ENCODE results near the gene CENPM.

Gene CENPM, protein sequence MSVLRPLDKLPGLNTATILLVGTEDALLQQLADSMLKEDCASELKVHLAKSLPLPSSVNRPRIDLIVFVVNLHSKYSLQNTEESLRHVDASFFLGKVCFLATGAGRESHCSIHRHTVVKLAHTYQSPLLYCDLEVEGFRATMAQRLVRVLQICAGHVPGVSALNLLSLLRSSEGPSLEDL

DNA sequence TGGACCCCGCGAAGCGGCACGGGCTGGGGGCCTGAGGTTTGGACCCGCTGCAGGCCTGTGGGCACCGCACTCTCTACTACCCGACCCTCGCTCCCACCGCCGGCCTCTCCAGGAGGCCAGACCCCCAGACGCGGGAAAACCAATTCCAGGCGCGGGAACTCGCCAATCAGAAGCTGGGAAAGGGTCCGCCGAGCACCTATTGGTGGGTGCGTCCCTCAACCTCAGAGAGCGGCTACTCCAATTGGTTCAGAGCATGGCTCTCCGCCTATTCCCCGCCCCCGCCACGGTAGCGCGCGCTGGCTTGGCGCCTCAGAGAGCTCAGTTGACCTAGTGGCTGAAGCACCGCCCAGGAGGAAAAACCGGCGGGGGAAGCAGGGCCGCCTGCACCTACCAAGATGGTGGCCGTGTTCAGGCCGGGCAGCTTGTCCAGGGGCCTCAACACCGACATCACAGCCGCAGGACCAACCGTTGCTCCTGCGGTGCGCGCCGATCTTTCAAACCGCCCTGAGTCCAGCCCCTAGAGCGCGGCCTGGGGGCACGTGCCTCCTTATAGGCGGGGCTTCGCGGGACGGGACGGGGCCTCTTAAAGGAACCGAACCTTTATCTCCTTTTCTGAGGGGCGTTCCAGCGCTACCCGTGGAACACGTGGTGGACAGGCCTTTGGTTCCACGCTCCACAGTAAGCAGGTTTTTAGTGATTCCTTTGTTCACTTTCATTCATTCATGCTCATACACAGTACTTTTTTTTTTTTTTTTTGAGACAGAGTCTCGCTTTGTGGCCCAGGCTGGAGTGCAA, at the start of gene CENPM:
Gene CENPM (minus strand): TSS at position 524 of the 795 bp plus-strand sequence. CDS start 76 bp downstream, at position 448.
- peak; percentile 94 for DNase-seq

DNA sequence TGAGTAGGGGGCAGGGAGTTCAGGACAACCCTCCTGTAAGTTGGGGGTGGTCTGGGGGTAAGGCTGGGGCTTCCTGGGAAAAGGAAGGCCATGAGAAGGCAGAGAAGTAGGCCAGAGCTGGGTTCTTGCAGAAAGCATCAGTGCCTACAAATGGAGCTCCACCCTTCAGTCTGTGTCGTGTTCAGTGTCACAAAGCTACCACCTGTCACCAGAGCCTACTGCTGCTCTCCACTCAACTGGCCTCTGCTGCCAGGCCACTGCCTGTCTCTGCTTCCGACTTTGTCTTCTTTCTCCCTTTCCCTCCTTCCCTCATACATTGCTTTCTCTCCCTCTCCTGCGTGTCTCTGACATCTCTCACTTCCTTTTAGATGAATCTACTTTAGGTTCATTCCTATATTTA, 48.3 kb upstream of the CENPM start:
- DNase-seq, result no peak

DNA sequence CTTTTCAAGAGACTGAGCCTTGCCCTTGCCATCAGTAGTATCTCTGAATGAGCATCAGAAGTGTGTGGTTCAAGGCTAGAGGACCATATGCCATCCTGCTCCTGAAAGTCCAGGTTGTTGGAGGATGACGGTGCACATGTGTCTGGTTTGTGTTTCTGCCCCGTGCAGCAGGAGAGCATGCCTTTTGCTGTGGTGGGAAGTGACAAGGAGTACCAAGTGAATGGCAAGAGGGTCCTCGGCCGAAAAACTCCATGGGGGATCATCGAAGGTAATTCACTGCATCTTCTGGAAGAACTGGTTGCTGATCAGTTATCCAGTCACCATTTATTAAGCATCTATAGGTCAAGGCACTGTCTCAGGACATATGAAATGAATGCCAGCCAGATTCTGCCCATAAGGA, 45.5 kb upstream of the CENPM start:
- no peak for DNase-seq

DNA sequence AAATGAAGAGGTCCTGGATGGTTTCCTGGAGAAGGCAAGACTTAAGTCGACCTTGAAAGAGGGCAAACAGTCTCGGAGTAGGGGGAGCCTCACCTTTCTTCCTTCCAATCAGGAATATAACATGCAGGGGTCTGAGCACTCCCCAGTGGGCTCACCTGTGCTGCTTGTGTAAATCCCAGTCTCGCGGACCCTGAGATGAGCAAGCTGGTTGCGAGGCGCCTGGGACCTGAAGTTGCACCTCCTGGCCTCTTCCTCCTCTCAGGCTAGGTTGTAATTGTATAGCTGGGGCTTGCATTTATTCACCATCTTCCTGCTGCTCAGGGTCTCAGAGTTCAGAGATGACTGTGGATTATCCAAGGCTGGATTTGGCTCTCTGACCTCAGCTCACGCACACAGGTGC, 44.2 kb upstream of the CENPM start:
- no peak for DNase-seq

DNA sequence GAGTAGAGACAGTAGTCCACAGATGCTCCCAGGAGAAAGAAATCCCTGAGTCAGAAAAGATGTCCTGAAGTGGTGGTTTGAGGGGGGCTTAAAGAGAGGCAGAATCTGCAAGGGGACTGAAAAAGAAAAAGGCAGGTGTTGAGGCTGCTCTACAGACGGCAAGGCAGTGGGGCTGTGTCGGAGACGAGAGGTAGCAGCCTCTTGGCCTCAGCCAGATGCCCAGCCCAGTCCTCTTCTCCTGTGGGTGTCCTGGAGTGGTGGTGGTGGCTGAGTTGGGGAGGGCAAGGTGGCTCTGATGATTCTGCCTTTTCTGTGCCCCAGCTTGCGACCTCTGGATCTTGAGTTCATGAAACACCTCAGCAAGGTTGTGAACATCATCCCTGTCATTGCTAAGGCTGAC, 42.3 kb upstream of the CENPM start:
- DNase-seq, result no peak

DNA sequence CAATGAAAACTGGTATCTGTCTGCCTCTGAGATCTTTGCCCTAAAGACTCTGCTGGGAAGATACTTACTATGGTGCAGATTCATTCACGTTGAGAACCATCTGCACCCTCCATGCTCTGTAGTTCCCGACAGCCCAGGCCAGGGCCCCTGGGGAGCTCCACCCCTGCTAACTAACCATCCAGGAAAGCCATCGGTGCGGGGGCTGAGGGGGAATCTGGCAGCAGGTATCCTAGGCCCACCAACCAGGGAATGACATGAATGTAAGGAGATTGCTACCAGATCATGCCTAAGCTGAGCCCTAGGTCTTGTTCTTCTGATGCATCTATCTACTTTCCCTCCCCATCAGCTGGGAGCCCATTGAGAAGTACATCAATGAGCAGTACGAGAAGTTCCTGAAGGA, 40.3 kb upstream of the CENPM start:
- no peak for DNase-seq

DNA sequence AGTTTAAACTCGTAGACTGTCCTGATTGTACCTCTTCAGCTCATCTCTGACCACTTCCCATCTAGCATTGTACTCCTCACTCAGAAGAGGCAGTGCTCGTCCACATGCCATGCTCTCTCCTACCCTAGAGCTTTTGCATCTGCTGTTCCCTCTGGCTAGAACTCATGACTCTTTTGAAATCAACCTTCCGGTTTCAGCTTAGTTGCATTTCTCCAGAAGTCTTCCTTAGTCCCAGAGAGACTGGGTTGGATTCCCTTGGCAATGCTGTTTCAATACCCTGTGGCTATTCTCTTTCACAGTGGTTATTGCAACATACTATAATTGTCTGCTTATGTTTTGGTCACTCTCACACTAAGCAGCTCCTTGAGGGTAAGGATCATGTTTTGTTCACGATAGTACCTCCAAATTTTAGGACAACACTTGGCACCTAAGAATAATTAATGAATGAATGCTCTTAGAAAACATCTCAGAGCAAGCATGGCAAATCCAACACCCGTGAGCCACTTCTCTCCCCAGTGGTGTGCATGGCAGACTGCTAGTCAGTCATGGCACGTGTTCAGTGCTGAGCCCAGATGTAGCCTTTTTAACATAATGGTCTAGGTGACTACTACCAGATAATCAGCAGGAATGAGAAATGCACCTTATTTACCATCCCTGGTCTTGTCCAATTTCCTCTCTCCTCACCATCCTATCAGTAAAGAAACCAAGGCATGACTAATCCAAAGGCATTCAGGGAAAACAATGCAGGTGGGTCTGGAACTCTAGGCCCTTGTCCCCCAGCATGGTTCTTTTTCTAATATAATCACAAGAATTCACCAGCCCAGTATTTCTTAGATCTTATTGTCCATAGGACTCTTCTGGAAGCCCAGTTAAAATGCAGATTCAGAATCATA, 36.8 kb upstream of the CENPM start:
- peak; percentile 73 for DNase-seq

DNA sequence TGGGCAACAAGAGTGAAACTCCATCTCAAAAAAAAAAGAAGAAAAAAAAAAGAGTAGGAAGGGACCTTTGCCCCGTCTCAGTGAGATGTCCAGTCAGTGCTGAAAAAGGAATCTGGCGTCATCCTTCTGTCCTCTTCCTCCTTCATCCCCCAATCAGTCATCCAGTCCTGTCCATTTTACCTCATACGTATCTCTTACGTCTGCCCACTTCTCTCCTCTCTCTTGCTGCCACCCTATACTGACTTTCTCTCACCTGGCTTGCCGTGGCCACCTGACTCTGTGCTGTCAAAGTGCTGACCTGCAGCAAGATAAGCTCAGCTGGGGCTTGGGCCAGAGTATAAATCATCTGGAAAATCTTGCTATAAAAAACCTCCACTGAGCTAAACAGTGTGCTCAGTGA, 35.9 kb upstream of the CENPM start:
- peak; percentile 61 for DNase-seq

DNA sequence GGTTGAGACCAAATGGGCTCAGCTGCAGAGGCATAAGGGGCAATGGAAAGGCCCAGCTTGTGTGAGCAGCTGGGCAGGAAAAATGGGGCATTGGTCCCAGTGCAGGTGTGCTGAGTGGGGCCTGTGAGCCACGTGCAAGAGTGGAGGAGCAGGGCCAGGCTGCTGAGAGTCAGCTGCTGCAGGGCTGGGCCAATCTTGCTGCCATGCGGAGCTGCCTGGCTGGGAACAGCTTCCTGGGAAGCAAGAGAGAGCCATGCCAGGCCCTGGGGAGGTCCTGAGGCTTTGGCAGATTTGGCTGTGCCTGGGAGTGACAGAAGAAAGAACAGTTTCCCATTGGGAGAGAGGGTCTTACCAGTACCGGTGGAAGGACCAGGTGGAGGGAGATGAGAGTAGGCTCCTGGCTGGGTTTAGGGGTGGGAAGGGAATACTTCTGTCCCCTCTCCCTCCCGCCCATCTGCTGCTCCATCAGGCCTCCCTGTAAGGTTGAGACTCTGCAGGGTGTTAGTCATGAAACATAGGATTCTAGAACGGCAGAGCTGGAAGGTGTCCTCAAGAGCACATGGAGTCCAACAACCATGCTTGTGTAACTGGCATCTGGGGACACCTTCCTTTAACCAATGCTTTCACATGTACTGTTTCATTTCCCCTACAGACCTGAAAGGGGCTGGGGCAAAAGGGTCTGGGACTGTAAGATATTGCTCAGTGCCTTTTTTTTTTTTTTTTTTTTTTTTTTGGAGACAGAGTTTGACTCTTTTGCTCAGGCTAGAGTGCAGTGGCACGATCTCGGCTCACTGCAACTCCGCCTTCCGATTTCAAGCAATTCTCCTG, 32.7 kb upstream of the CENPM start:
- no peak for DNase-seq

DNA sequence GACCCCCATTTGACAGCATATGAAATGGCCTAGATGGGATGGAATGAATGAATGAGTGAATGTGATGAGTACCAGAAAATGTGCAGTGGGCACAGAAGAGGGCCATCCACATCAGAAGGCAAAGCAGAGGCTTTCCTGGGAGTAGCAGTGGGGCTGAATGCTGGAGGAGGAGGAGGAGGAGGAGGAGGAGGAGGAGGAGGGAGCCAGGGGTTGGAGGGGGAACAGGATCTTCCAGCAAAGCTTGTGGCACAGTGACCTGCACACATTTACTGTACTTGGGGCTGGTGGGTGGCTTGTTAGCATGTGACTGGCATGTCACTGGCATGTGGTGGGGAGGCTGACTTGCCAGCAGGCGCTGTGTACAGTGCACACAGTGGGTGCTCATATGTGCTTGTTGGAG, 31.8 kb upstream of the CENPM start:
- DNase-seq, result no peak

DNA sequence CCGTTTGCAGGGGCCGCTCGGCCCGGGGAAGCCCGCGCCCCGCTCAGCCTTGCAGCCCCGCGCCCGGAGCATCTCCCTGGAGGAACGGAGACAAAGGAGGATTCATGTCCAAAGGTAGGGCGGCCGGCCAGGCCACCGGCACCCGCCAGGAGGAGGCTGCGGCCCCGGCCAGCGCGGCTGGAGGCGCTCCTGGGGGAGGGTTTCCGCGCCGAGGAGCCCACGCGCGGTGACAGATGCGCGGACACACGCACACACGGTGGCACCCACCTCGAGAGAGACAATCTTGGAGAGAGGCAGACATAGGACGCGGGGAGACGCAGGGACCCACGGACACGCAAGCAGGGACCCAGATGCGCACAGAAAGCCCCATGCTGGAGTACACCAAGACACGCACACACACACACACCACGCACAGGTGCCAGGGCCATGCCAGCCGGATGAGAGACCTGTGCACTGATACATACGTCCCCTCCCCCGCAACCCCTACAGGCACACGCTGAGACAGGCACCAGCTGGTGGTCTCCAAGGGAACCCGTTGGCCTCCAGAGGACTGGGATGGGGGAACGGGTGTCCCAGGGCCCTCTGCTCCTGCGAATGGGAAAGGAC, 30.1 kb upstream of the CENPM start:
- no peak for DNase-seq

DNA sequence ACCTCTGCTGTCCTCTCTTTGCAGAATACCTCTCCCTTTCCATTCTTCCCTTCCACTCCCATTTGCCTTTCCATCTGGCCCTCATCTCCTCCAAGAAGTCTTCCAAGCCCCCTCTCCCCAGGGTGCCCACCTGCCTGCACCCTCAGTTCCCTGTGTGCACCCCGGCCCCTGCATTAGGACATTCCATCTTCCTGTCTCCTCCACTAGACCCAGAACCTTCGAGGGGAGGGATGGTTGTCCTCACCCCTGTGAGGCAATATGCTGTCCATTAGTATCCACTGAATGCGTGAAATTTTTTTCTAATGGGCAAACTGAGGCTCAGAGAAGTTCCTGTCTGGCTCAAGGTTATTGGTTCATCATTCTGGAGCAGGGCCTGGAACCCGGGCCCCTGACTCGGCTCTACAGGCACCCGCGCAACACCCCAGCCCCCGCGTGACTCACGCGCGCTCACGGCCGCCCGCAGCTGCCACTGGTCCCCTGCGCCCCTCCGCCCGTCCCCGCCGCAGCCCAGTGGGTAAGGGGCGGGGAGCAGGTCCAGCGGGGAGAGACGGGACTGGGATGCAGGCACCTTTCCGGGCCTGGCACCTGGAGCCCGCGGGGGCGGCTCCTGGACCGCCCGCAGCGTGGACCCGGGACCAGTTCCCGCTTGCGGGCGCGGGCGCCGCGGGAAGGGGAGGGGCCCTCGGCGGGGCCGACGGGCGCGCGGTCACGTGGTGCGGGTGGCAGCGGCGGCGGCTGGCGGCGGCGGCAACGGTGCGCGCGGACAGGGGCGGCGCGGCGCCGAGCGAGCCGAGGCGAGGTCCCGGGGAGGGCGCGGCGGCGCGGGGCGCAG, 29.3 kb upstream of the CENPM start:
- DNase-seq, result peak; percentile 6

DNA sequence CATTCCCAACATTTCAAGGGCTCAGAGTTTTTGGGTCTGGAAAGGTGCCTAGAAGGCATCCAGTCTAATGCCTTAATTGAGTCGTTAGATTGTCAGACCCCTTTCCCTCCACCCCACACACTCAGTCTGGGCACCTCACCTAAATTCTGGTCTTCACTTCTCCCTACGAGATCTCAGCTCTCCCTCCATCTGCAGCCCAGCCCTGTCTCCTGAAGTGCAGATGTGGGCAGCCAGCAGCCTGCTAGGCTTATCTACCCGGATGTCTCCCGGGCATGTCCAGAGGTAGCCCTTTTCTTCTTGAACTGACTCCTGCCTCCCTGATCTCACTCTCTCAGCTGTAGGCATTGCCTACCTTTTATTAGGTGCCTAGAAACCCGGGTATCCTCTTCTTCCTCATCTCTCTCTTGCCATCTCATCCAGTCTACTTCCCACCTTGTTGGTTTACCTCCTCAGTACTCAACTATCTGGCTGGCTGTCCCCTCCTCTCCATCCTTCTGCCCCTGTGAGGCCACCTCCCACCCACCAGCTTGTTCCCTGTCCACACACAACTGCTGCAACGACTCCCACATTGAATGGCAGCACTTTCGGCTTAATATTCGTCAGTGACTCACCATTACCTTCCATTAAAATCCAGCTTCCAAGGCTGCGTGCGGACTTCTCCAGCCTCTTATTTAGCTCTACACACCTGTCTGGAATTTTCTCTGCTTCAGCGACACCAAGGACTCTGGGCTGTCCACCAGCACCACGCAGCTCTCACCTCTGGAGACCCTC, 28.5 kb upstream of the CENPM start:
- no peak for DNase-seq

DNA sequence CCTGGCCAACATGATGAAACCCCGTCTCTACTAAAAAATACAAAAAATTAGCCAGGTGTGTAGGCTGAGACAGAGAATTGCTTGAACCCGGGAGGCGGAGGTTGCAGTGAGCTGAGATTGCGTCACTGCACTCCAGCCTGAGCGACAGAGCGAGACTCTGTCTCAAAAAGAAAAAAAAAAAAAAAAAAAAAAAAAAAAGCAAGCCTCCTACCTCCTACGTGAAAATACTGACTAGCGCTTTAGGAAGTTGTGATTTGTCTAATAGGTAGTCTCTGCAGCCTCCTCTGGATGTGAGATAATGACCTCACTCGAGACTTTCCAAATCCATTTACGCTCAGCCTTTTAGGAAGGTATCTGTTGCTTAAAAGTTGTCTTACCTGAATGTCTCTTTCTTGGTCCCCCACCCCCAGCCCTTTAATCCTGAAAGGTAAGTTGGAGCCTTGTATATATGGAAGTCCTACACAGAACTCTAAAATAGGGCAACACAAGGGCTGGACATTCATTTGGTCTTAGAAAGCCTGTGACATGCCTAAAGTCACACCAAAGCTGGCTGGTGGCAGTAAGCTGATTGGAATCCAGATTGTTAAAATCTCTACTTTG, 27.8 kb upstream of the CENPM start:
- DNase-seq, result no peak

DNA sequence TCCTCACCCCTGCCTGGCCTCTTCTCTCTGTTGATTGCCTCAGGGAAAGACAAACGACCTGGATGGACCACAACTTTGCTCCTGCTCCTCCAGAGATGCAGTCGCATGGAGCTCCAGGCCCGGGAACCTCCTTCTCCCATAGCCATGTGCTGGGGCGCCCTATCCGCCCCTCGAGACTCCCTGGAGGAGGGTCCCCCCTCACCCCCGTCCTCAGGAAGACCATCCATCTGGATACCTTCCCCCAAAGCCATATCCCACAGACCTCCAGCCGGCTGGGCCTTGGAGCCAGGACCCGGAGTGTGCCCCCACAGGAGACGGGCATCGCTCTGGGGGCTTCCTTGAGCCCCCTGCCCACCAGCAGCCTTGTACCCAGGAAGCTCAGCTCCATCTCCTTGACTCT, 24.5 kb upstream of the CENPM start:
- DNase-seq, result no peak

DNA sequence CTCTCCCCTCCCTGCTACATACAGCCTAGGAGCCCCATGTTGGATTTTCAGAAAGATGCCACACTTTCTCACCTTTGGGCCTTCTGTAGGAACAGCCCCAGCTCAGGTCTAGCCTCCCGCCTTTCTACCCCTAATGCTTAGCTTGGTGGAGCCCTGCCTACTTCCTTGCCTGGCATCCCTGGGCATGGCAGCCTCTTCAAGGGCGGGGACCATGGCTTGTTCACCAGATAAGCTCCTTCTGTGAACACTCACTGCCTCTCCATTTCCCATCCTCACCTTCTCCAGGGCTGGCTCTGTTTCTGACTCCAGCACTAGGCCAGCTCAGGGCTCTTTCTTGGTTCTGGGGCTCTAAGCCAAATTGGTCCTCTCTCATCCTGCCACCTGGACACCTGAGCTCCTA, 23.6 kb upstream of the CENPM start:
- DNase-seq, result no peak

DNA sequence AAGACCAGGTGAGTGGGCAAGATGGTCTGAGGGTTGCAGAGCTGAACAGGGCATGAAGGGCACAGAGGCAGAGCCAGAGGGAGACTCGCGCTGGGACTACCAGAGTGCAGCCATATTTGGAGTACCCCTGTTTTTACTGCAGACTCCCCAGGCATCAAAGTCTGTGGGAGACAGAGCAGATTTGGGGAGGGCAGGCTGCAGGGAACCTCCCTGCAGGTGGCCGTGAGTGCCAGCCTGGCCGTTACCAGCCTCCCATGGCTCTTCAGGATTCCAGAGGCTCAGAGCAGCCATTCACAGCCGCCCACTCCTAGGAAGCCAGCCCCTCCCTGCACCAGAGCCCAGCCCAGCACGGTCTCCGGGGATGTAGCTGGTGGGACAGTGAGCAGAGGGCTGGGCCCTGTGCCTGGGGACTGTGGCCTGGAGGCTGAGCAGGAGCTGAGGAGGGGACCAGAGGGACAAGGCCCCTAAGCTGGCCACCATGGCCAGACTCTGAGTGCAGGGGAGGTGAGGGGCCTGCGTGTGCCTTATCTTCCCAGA, 22.2 kb upstream of the CENPM start, which contains the start of gene SEPTIN3:
Gene SEPTIN3 (plus strand): TSS at position 334 of the 537 bp plus-strand sequence. CDS start 2,050 bp downstream, outside the sequence.
- no peak for DNase-seq

DNA sequence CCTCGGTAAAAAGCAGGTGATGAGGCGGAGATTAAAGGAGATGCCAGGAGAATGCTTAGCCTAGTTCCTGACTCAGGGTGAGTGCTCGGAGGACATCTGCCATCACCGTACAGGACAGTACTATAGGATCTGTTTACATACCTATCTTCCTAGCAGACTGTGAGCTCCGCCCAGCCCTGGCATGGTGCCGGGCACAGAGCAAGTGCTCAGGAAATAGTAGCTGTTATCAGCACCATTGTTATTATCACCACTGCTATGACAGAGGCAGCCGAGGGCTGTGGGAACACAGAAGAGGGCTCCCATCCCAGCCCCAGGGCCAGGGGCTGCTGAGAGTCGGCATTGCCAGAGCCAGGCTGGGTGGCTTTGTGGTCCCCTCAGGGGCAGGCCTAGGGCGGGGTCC, 21.6 kb upstream of the CENPM start:
- no peak for DNase-seq

DNA sequence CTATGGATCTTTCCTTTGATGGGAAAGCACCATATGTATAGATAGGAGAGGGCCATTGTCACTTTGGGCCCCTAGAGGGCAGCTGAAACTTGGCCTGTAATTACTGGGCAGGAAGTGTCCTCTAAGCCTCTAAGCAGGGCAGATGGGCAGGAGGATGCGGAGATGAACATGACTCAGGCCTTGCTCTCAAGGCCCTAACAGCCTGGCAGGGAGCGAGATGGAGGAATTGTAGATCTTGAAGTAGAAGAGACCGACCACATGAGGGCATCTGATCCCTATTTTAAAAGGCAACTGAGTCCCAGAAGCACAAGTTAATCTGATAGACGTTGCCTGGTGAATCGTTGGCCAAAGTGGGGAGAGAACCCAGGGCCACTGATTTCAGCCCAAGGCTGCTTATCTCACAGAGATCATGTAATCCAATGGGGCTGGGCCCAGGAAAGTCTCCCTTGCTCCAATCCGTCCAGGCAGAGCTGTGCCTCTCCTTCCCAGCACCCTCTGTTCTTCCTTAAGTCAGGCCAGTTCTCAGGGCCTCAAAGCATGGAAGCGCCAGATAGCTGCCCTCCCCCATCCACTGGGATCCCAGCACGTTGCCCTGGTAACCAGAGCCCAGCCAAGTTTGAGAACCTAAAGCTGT, 19.8 kb upstream of the CENPM start:
- peak; percentile 86 for DNase-seq

All from inflammatory macrophage treated with lipopolysaccharide for 4 hours (primary cell).